SK-N-SH (cell line): ENCODE results near the gene TCP11L1. TPM values are rescaled to one million over a fixed set of nuclear protein-coding genes. Genes with fewer than 3 reads are reported as not detected.

Source experiments
- CTCF ChIA-PET: fragments of 300-600, 350-600 bp; formaldehyde crosslinking; extraction: SDS; loops from one replicate; lab custom pipeline; 2021; lab: Yijun Ruan, JAX
- POLR2A ChIA-PET: fragments of 350-600 bp; sonication (Branson Sonifier 250); formaldehyde crosslinking; extraction: SDS; loops from one replicate; lab custom pipeline; 2020; ENCODE audit warnings: antibody characterized with exemption, inconsistent platforms; lab: Yijun Ruan, JAX
- DNase-seq: peaks from one replicate; pipeline ENCODE4 v3.0.0; 2012
- H2AFZ ChIP-seq: fragments of 200-600 bp; sonication (generic); 2 replicates; pipeline ENCODE4 v1.8.1; 2016; ENCODE audit warnings: antibody characterized with exemption, mild to moderate bottlenecking, low read depth
- H3F3A ChIP-seq: fragments of 200-600 bp; sonication (generic); replicated peaks from 2 replicates; pipeline ENCODE3; 2016; ENCODE audit warnings: antibody characterized with exemption, mild to moderate bottlenecking; ENCODE audit not compliant: insufficient read depth
- H3K27ac ChIP-seq, 2 experiments: fragments of 200-500 bp in 1 of 2; fragments of 200-600 bp in 1 of 2; sonication (Bioruptor generic) in 1 of 2; sonication (generic), shearing (Covaris generic) in 1 of 2; 2 replicates each; pipeline versions ENCODE4 v1.5.1 to v1.6.1; 2014 to 2016; ENCODE audit warnings: low read depth in 2 of 2, inconsistent platforms in 1 of 2, low read length in 1 of 2, mild to moderate bottlenecking in 1 of 2, mixed read lengths in 1 of 2
- H3K27me3 ChIP-seq: fragments of 200-600 bp; sonication (generic), shearing (Covaris generic); 2 replicates; pipeline ENCODE4 v1.6.1; 2016; ENCODE audit warnings: mixed run types; ENCODE audit not compliant: insufficient read depth
- H3K36me3 ChIP-seq, 2 experiments: fragments of 200-500 bp in 1 of 2; fragments of 200-600 bp in 1 of 2; sonication (Bioruptor generic) in 1 of 2; sonication (generic) in 1 of 2; replicated peaks in 1 of 2; 2 replicates each; pipeline versions ENCODE3 to v1.5.1; 2014 to 2016; ENCODE audit warnings: low read length in 1 of 2, mild to moderate bottlenecking in 1 of 2; ENCODE audit not compliant: insufficient read depth in 2 of 2, control insufficient read depth in 1 of 2
- H3K4me1 ChIP-seq, 2 experiments: fragments of 200-500 bp in 1 of 2; fragments of 200-600 bp in 1 of 2; sonication (Bioruptor generic) in 1 of 2; sonication (generic), shearing (Covaris generic) in 1 of 2; 2 replicates each; pipeline versions ENCODE4 v1.5.1 to v1.6.1; 2014 to 2016; ENCODE audit warnings: low read depth in 1 of 2, low read length in 1 of 2, mixed run types in 1 of 2; ENCODE audit not compliant: insufficient read depth in 2 of 2, control insufficient read depth in 1 of 2
- H3K4me2 ChIP-seq: fragments of 200-600 bp; sonication (generic), shearing (Covaris generic); 2 replicates; pipeline ENCODE4 v1.6.1; 2017; ENCODE audit warnings: mixed run types
- H3K4me3 ChIP-seq, 2 experiments: fragments of 200-500 bp in 1 of 2; fragments of 200-600 bp in 1 of 2; sonication (Bioruptor generic) in 1 of 2; sonication (generic), shearing (Covaris generic) in 1 of 2; 2 replicates each; pipeline versions ENCODE4 v1.5.1 to v1.8.1; 2014 to 2016; ENCODE audit warnings: low read depth in 2 of 2, inconsistent platforms in 1 of 2, low read length in 1 of 2, mild to moderate bottlenecking in 1 of 2, mixed read lengths in 1 of 2, moderate library complexity in 1 of 2
- H3K79me2 ChIP-seq: fragments of 200-600 bp; sonication (generic); 2 replicates; pipeline ENCODE4 v1.8.1; 2017; ENCODE audit warnings: mild to moderate bottlenecking; ENCODE audit not compliant: insufficient read depth
- H3K9ac ChIP-seq: fragments of 200-600 bp; sonication (generic); 2 replicates; pipeline ENCODE4 v1.6.1; 2017; ENCODE audit warnings: mixed run types
- H3K9me2 ChIP-seq: fragments of 200-600 bp; sonication (generic); 2 replicates; pipeline ENCODE4 v1.6.1; 2017; ENCODE audit warnings: mixed run types
- H3K9me3 ChIP-seq: fragments of 200-600 bp; sonication (generic); 2 replicates; pipeline ENCODE4 v1.6.1; 2017; ENCODE audit warnings: mixed run types, mild to moderate bottlenecking, moderate library complexity
- H4K20me1 ChIP-seq: fragments of 200-600 bp; sonication (generic); 2 replicates; pipeline ENCODE4 v1.6.1; 2017; ENCODE audit warnings: mild to moderate bottlenecking, mixed run types; ENCODE audit not compliant: insufficient read depth
- ELF1 ChIP-seq: IDR thresholded peaks from 2 replicates; pipeline ENCODE4 v1.4.0; 2012
- FOSL2 ChIP-seq: IDR thresholded peaks from 2 replicates; pipeline ENCODE4 v1.4.0; 2012; ENCODE audit warnings: low read depth, mild to moderate bottlenecking, moderate library complexity, borderline replicate concordance
- FOXM1 ChIP-seq: IDR thresholded peaks from 2 replicates; pipeline ENCODE4 v1.4.0; 2012; ENCODE audit warnings: low read depth, mild to moderate bottlenecking
- GABPA ChIP-seq: IDR thresholded peaks from 2 replicates; pipeline ENCODE4 v1.4.0; 2012; ENCODE audit warnings: low read depth, mild to moderate bottlenecking
- GATA2 ChIP-seq: sonication (generic); formaldehyde crosslinking; IDR thresholded peaks from 2 replicates; pipeline ENCODE4 v1.5.0; 2020; ENCODE audit warnings: mild to moderate bottlenecking, missing genetic modification reagents
- MAX ChIP-seq: IDR thresholded peaks from 2 replicates; pipeline ENCODE4 v1.4.0; 2012; ENCODE audit warnings: low read depth
- MEF2A ChIP-seq: IDR thresholded peaks from 2 replicates; pipeline ENCODE4 v1.4.0; 2012; ENCODE audit warnings: low read depth, borderline replicate concordance
- POLR2AphosphoS5 ChIP-seq: IDR thresholded peaks from 2 replicates; pipeline ENCODE4 v1.6.1; 2012; ENCODE audit warnings: low read depth, low read length
- RCOR1 ChIP-seq: fragments of 150-350 bp; IDR thresholded peaks from 2 replicates; pipeline ENCODE4 v1.6.1; 2017; ENCODE audit warnings: antibody characterized with exemption, low read length
- REST ChIP-seq: IDR thresholded peaks from 2 replicates; pipeline ENCODE4 v1.6.1; 2012; ENCODE audit warnings: mild to moderate bottlenecking, low read depth, low read length, moderate library complexity
- RXRA ChIP-seq: IDR thresholded peaks from 2 replicates; pipeline ENCODE4 v1.4.0; 2012; ENCODE audit warnings: low read depth, mild to moderate bottlenecking, borderline replicate concordance
- SMC3 ChIP-seq: IDR thresholded peaks from 2 replicates; pipeline ENCODE4 v1.6.1; 2012; ENCODE audit warnings: low read depth, low read length, improper control_type of control experiment
- USF1 ChIP-seq: IDR thresholded peaks from 2 replicates; pipeline ENCODE4 v1.4.0; 2012; ENCODE audit warnings: low read depth, borderline replicate concordance
- USF2 ChIP-seq: fragments of 150-350 bp; IDR thresholded peaks from 2 replicates; pipeline ENCODE4 v1.6.1; 2017; ENCODE audit warnings: antibody characterized with exemption, low read length, low read depth, borderline replicate concordance
- YY1 ChIP-seq: IDR thresholded peaks from 2 replicates; pipeline ENCODE4 v1.4.0; 2012; ENCODE audit warnings: low read depth, mild to moderate bottlenecking
- WGBS: methylation state at CpG from one replicate; pipeline ENCODE4 v1.1.6; 2017; ENCODE audit warnings: low lambda C conversion rate; 5-methylcytosine and 5-hydroxymethylcytosine counted together
- polyA plus RNA-seq, 3 experiments: library from polyadenylated mRNA; depleted of rRNA; stranded (reverse); fragments of >200 nt; gene quantifications; 2 replicates each; pipeline ENCODE4 v1.2.3, GENCODE V29; 2012

Gene TCP11L1
- polyA plus RNA-seq, 1 of the 3 experiments (the other 2 are of a cell fraction) = 12.7 TPM

GRCh38 chr11:33021501-33021900 lies 17.9 kb upstream of the TCP11L1 start:
- Histone ChIP-seq H3K4me3 (no peak overlapping the region), H4K20me1 (no peaks in the 10 kb centered on the region), H3K36me3 (no peaks in the 10 kb centered on the region), H3K4me2 (no peak overlapping the region), H3F3A (peaks cover 18% of the 10 kb centered on the region), H3K79me2 (peaks cover 76% of the 10 kb centered on the region), H3K9me3 (no peaks in the 10 kb centered on the region), H3K9me2 (no peaks in the 10 kb centered on the region)
- 94% methylated on average over 1 of the region's 1 CpG for WGBS
- TF ChIP-seq GATA2 (CRISPR knock-in tag) (no peak), ELF1 (no peak), USF1 (no peak), RCOR1 (no peak), RXRA (no peak), POLR2AphosphoS5 (no peak), YY1 (no peak), FOSL2 (no peak), USF2 (no peak), MAX (no peak), REST (no peak), SMC3 (no peak), GABPA (no peak), FOXM1 (no peak), MEF2A (no peak)
- TF ChIP-seq, all 33 proteins: peak for 0
- Histone ChIP-seq H3K27ac (no peak overlapping the region), H3K27me3 (no peaks in the 10 kb centered on the region), H3K9ac (no peak overlapping the region), H2AFZ (no peak overlapping the region), H3K4me1 (peaks cover 2 to 24% of the 10 kb centered on the region in 2 experiments; a peak in 3 of 4 replicates)
- ChIA-PET CTCF (interaction anchor here (1.0 to 1.7 kb wide), 4 partner anchors 17 to 140 kb away, joined by 3 to 5 read pairs (median 4); partner anchors contain the start of genes CSTF3 and TCP11L1), POLR2A (no interaction called here)
- DNase-seq = no peak
